Activated CD4-positive, alpha-beta T cell treated with anti-CD3 and anti-CD28 coated beads, Interleukin-2, amount 10 ng/mL, durations not matched to agents 24 days and 14 days (primary cell): ENCODE measurements around the gene VPS9D1. TPM values are rescaled to one million over a fixed set of nuclear protein-coding genes. Genes with fewer than 3 reads are reported as not detected.
A peak's percentile ranks its signal among the peaks of the same experiment; 100 is the strongest.
"Not testable (repeated sequence)": the region's sequence is repeated elsewhere in the genome, so short reads cannot be mapped to it uniquely, and the experiment has no call there.

Experiments used
- DNase-seq: peaks from one replicate; pipeline ENCODE4 v3.0.0; 2022
- H3K27ac Mint-ChIP-seq: one replicate; pipeline ENCODE4 v1.8.0; 2022; ENCODE audit warnings: mild to moderate bottlenecking, mixed read lengths
- H3K27me3 Mint-ChIP-seq: one replicate; pipeline ENCODE4 v1.8.0; 2022; ENCODE audit warnings: mixed read lengths
- H3K36me3 Mint-ChIP-seq: one replicate; pipeline ENCODE4 v1.8.0; 2022; ENCODE audit warnings: low read depth, mild to moderate bottlenecking, mixed read lengths
- H3K4me1 Mint-ChIP-seq: one replicate; pipeline ENCODE4 v1.8.0; 2021; ENCODE audit warnings: mixed read lengths
- H3K4me3 Mint-ChIP-seq: one replicate; pipeline ENCODE4 v1.8.0; 2022; ENCODE audit warnings: mild to moderate bottlenecking, moderate library complexity, mixed read lengths
- H3K9me3 Mint-ChIP-seq: one replicate; pipeline ENCODE4 v1.8.0; 2021; ENCODE audit warnings: mixed read lengths
- intact Hi-C: fragments of 100-400 bp; cut with micrococcal nuclease; formaldehyde crosslinking; loops from one replicate; pipeline ENCODE4 v1.15.1; 2023
- total RNA-seq: library from RNA; stranded (reverse); gene quantifications from 2 replicates; pipeline ENCODE4 v1.2.3, GENCODE V29; 2022

Gene VPS9D1
- total RNA-seq, 1 donor from 2014 or later: 3.9 TPM

DNA sequence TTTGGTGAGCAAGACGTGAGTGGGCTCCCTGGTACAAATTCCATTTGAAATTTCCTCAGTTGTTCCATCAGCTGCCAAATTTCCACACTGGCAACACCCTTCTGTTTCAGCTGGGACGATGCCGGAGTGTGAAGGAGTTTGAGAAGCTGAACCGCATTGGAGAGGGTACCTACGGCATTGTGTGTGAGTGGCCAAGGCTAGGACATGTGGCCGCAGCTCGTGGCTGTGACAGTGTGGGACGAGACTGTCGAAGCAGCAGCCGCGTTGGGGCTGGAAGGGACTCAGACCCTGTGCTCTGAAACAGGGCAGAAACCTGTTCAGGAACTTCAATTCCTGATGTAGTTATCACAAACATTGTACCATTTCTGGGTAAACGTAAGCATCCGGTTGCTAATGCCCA lies 31.6 kb downstream of the VPS9D1 start:
- H3K4me3 Mint-ChIP-seq: no peak overlapping the region
- no peaks in the 10 kb centered on the region for H3K9me3 Mint-ChIP-seq
- H3K27ac Mint-ChIP-seq: no peak overlapping the region
- no peaks in the 10 kb centered on the region for H3K27me3 Mint-ChIP-seq
- no peak for DNase-seq
- H3K36me3 Mint-ChIP-seq: peaks cover 40% of the 10 kb centered on the region
- H3K4me1 Mint-ChIP-seq: peaks cover 11% of the 10 kb centered on the region
- intact Hi-C loops: no loop called here

DNA sequence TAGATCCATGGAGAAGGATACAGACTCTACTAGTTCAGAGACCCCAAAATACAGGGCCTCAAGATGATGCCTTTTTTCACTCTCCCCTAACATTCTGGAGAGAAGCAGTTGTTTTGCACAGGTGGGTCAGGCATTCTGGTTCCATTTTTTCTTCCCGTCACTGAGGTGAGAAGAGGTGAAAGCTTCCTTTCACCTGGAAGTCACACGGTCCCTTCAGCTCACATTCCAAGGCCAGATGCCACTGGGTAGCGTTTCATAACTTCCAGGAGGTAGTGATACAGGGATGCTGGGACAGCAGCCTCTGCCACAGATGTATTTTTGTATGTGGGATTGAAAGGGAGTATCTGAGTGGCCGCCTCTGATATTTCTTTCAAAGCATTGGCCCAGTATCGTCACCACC lies 32.3 kb downstream of the VPS9D1 start:
- intact Hi-C loops: no loop called here
- Mint-ChIP-seq H3K27me3 (no peaks in the 10 kb centered on the region), H3K27ac (no peak overlapping the region), H3K4me1 (peaks cover 11% of the 10 kb centered on the region), H3K4me3 (peak overlapping the region; percentile 95), H3K9me3 (no peaks in the 10 kb centered on the region), H3K36me3 (peaks cover 36% of the 10 kb centered on the region)
- no peak for DNase-seq

DNA sequence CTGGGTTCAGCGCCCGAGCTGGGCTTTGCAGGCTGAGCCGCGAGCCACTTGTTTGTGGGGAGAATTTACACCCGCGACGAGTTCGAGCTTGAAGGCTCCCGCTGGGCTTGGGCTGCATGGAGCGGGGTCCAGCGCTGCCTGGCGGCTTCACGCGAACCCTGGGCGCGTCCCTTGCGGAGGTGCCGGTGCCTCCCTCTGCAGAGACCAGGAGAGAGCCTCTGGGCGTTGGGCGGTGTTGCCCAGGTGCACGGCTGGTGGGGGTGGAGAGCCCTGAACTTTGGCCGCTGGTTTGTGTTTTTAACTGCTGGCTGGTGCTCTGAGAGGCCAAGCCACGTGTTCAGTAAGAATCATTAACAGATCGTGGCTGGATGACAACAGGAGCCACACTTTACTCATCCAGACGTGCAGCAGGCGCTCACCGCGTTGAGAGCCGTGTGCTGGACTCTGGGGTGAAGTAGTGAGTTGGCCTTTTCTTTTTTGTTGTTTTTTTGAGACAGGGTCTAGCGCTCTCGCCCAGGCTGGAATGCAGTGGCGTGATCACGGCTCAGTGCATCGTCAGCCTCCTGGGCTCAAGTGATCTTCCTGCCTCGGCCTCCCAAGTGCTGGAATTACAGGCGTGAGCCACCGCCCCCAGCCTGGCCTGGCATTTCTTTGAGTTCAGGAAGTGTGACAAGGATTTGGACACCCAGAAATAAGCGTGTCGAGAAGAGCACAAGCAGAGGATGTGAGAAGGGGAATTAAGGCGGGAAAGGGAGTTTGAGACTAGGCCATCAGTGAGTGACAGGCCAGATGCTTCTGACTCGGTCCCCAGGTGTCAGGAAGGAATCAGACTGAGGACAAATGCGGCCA lies 33.4 kb downstream of the VPS9D1 start:
- DNase-seq: peak; percentile 56

DNA sequence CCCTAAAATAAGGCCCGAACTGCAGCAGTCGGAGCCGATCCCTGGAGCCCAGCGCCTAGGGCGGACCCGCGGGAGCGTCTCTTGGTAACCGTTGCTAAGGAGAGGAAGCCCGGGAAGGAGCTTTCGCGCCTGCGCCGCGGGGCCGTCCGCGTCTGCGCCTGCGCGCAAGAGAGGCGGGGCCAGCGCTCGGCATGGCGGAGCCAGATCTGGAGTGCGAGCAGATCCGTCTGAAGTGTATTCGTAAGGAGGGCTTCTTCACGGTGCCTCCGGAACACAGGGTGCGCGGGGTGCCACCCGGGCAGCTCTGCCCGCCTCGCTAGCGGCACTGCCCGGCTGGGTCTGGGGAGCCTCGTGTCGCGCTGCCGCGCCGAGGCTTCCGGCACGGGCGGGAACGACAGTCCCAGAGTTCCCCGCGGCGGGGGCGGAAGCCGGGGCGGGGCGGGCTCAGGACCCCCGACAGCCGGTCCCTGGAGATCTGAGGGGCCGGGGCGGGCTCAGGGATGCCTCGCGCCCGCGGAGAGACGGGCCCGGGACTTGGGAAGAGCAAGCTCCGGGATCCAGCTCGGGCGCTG lies 34.1 kb downstream of the VPS9D1 start, which contains the start of gene CDK10:
TSS of gene CDK10 (plus strand) at position 170 of the 572 bp plus-strand sequence. CDS start at position 192, 22 bp downstream.
- intact Hi-C loops: loop anchor here (1.0 kb wide), 1 partner anchor 14 kb away; no protein-coding TSS in a partner anchor
- Mint-ChIP-seq H3K36me3 (peaks cover 29% of the 10 kb centered on the region), H3K27ac (peak within 1 kb of the TSS; percentile 95), H3K4me3 (peak within 1 kb of the TSS; percentile 95), H3K27me3 (no peaks in the 10 kb centered on the region), H3K4me1 (peaks cover 11% of the 10 kb centered on the region), H3K9me3 (no peaks in the 10 kb centered on the region)
- peak; percentile 99 for DNase-seq

More for the DNA sequence above, 33.4 kb downstream of the VPS9D1 start:
- intact Hi-C loops: no loop called here
- Mint-ChIP-seq H3K4me1 (peaks cover 11% of the 10 kb centered on the region), H3K27me3 (no peaks in the 10 kb centered on the region), H3K27ac (peak overlapping the region; percentile 83), H3K36me3 (peaks cover 33% of the 10 kb centered on the region), H3K4me3 (peak overlapping the region; percentile 95), H3K9me3 (no peaks in the 10 kb centered on the region)

DNA sequence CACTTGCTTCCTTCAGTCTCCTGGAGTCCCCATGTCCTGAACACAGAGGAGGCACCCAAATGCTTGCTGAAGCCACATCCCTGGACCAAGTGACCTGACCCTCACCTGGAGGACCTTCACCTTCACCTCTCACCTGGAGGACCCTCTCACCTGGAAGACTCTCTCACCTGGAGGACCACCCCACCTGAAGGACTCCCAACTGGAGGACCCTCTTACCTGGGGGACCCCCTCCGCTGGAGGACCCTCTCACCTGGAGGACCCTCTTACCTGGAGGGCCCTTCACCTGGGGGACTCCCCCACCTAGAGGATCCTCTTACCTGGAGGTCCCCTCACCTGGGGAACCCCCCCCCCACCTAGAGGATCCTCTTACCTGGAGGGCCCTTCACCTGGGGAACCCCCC lies 34.8 kb downstream of the VPS9D1 start:
- peaks cover 25% of the 10 kb centered on the region for H3K36me3 Mint-ChIP-seq
- no peak overlapping the region for H3K27ac Mint-ChIP-seq
- H3K4me3 Mint-ChIP-seq: peak overlapping the region; percentile 63
- H3K27me3 Mint-ChIP-seq: no peaks in the 10 kb centered on the region
- H3K4me1 Mint-ChIP-seq: peaks cover 11% of the 10 kb centered on the region
- intact Hi-C loops: loop anchor here (1.0 kb wide), 1 partner anchor 14 kb away; no protein-coding TSS in a partner anchor
- DNase-seq: no peak
- no peaks in the 10 kb centered on the region for H3K9me3 Mint-ChIP-seq

DNA sequence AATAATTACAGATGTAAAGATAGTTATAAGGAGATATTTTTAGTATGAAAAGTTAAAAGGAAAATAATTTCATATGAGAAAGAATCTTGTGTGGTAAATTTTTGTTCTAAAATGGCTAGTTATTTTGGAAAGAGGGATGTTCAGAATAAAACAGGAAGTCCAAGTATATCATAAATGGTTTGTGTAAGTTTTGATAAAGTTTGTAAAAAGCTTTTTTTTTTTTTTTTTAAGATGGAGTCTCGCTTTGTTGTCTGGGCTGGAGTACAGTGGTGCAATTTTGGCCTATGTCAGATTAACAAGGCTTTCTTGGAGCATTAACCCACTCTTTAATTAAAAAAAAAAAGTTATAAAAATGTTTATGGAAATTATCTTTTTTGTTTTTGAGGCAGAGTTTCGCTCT lies 42.4 kb downstream of the VPS9D1 start:
- Mint-ChIP-seq H3K4me1 (no peaks in the 10 kb centered on the region), H3K36me3 (peaks cover 2% of the 10 kb centered on the region), H3K9me3 (no peaks in the 10 kb centered on the region), H3K4me3 (no peak overlapping the region), H3K27me3 (no peaks in the 10 kb centered on the region), H3K27ac (no peak overlapping the region)
- intact Hi-C loops: no loop called here
- no peak for DNase-seq

DNA sequence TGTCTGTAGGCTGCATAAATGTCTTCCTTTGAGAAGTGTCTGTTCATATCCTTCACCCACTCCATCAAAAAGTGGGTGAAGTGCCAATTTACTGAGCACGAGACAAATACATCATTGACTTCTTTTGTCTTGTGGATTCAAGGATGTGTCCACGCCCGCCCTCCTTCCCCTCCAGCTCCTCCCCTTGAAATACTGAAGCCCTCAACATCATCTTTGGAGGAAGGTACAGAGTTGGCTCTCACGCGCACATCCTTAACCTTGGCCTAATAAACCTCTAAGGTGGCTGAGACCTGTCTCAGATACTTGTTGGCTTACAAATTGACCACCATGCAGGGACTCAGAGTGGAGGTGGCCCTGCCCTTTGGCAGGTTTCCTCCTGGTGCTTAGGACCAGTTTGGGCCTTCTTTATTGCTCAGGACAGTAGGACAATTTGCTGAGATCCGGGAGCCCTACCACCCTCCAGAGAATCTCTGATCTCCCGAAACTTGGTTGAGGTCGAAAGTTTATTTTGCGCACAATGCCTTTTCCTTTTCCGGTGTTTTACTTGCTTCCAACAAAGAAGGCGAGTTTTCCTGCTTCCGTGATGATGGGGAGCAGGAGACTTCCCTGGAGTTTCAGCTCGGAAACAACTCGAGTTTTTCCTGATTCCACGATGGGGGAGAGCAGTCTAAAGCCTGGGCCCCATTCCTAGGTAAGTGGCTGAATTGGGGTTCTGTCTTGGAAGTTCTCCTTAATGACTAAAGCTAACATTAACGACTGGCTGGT lies 48.3 kb downstream of the VPS9D1 start:
- Mint-ChIP-seq H3K4me1 (peaks cover 12% of the 10 kb centered on the region), H3K27me3 (no peaks in the 10 kb centered on the region), H3K36me3 (peaks cover 6% of the 10 kb centered on the region), H3K9me3 (no peaks in the 10 kb centered on the region), H3K27ac (no peak overlapping the region), H3K4me3 (no peak overlapping the region)
- DNase-seq: no peak
- intact Hi-C loops: no loop called here

DNA sequence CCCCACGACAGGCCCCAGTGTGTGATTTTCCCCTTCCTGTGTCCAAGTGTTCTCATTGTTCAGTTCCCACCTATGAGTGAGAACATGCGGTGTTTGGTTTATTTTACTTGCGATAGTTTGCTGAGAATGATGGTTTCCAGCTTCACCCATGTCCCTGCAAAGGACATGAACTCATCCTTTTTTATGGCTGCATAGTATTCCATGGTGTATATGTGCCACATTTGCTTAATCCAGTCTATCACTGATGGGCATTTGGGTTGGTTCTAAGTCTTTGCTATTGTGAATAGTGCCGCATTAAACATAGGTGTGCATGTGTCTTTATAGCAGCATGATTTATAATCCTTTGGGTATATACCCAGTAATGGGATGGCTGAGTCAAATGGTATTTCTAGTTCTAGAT lies 49.1 kb downstream of the VPS9D1 start:
- H3K27ac Mint-ChIP-seq, DNase-seq, intact Hi-C loops, H3K4me3 Mint-ChIP-seq, H3K9me3 Mint-ChIP-seq, H3K27me3 Mint-ChIP-seq, H3K36me3 Mint-ChIP-seq: not testable (repeated sequence)
- H3K4me1 Mint-ChIP-seq: peaks cover 12% of the 10 kb centered on the region

DNA sequence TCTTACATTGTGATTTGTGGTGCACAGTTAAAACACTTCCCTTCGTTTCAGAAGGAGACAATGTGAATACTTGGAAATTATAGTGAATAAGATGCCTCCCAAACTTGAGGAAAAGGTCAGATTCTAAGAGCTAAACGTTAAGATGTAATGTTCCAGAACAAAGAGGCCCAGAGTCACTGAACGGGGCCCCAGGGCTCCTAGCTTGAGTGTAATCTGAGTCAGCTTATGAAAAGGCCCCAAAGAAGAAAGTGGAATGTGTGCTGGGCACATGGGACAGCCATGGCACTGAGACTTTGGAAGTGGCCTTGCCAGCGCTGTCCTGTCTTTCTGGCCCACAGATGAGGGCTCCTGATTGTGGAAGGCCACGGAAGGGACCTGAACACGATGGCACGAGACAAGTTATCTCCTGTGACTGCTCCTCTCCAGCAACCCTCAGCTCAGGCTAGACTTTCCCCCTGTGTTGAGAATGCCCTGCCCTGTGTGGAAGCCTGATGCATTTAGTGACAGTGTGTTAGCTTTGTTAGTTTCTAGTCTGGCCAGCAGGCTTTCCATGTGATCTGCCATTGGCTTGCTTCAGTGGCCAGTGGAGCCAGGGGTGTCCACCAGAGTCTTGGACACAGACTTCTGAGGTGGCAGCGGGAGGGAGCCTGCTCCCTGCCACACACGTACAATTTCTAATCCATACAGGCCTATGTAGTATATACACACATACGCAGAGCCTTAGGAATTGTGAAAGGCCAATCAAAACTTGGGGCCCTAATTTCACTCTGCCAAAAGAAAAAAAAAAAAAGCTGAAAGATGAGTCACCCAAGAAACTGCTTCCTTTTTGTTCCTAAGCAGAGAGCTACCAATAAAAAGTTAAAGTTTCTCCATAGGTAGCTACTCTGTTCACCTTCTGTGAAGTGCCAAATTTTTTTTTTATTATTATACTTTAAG lies 49.9 kb downstream of the VPS9D1 start:
- Mint-ChIP-seq H3K36me3 (peaks cover 9% of the 10 kb centered on the region), H3K4me3 (no peak overlapping the region), H3K4me1 (peaks cover 12% of the 10 kb centered on the region), H3K27ac (no peak overlapping the region), H3K27me3 (no peaks in the 10 kb centered on the region), H3K9me3 (peaks cover 4% of the 10 kb centered on the region)
- intact Hi-C loops: no loop called here
- DNase-seq: no peak

DNA sequence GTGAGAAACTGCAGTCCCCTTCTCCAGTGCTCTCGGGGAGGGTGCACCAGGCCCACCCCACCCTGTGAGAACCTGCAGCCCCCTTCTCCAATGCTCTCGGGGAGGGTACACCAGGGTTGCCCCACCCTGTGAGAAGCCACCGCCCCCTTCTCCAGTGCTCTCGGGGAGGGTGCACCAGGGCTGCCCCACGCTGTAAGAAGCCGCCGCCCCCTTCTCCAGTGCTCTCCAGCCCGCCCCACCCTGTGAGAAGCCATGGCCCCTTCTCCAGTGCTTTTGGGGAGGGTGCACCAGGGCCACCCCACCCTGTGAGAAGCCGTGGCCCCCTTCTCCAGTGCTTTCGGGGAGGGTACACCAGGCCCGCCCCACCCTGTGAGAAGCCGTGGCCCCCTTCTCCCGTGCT lies 50.9 kb downstream of the VPS9D1 start:
- H3K27me3 Mint-ChIP-seq: no peaks in the 10 kb centered on the region
- no peak overlapping the region for H3K4me3 Mint-ChIP-seq
- intact Hi-C loops: no loop called here
- H3K27ac Mint-ChIP-seq: no peak overlapping the region
- H3K9me3 Mint-ChIP-seq: peaks cover 4% of the 10 kb centered on the region
- peaks cover 8% of the 10 kb centered on the region for H3K36me3 Mint-ChIP-seq
- H3K4me1 Mint-ChIP-seq: peaks cover 12% of the 10 kb centered on the region
- DNase-seq: no peak

DNA sequence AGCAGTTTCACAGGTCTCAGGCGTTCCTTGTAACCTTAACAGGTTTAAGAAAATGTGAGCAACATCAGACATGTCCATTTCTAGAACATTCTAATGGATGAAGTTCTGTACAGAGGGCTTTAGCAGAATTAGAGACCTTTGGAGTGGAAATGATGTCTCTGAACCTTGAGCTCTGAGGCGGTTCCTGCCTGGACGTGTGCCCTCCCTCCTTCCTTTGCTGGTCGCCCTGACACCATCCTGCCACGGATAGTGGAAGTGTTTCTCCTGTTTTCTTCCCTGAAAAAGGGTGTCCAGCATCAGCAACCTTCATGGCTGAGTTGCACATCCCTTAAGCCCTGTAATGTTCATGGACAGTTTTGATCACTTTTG lies 51.9 kb downstream of the VPS9D1 start:
- intact Hi-C loops: no loop called here

DNA sequence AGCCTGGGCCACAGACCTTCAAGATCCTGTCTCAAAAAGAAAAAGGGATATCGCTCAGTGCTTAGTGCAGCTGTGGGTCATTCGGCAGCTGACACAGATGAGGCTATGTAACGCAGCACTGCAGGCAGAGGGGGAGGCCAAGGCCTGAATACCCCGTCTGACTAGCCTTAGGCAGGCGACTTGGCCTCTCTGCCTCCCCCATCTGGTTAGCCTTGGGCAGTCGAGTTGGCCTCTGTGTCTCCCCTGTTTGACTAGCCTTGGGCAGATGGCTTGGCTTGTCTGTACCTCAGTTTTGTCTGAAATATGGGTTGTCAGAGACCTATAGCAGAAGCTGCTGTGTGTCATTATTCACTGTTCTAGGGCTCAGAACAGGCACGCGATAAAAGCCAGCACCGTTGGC lies 53.1 kb downstream of the VPS9D1 start:
- DNase-seq: no peak
- intact Hi-C loops: no loop called here

More for the DNA sequence above, 51.9 kb downstream of the VPS9D1 start:
- DNase-seq: no peak
- Mint-ChIP-seq H3K4me3 (no peak overlapping the region), H3K9me3 (peaks cover 4% of the 10 kb centered on the region), H3K27ac (no peak overlapping the region), H3K4me1 (peaks cover 12% of the 10 kb centered on the region), H3K27me3 (no peaks in the 10 kb centered on the region), H3K36me3 (peaks cover 8% of the 10 kb centered on the region)

DNA sequence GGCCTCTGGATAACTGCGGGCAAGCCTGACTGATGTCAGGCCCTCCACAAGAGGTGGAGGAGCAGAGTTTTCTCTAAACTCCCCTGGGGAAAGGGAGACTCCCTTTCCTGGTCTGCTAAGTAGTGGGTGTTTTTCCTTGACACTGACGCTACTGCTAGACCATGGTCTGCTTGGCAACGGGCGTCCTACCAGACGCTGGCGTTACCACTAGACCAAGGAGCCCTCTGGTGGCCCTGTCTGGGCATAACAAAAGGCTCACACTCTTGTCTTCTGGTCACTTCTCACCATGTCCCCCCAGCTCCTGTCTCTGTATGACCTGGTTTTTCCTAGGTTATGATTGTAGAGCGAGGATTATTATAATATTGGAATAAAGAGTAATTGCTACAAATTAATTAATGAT lies 53.7 kb downstream of the VPS9D1 start:
- H3K27ac Mint-ChIP-seq, H3K4me3 Mint-ChIP-seq, H3K9me3 Mint-ChIP-seq, H3K27me3 Mint-ChIP-seq, DNase-seq, intact Hi-C loops: not testable (repeated sequence)
- Mint-ChIP-seq H3K4me1 (peaks cover 11% of the 10 kb centered on the region), H3K36me3 (peaks cover 23% of the 10 kb centered on the region)

More for the DNA sequence above, 53.1 kb downstream of the VPS9D1 start:
- Mint-ChIP-seq H3K9me3 (peaks cover 4% of the 10 kb centered on the region), H3K27ac (no peak overlapping the region), H3K27me3 (no peaks in the 10 kb centered on the region), H3K36me3 (peaks cover 18% of the 10 kb centered on the region), H3K4me1 (peaks cover 12% of the 10 kb centered on the region), H3K4me3 (no peak overlapping the region)
